ENCODE results near the gene PCGF1. TPM values are rescaled to one million over a fixed set of nuclear protein-coding genes. Genes with fewer than 3 reads are reported as not detected.
A peak's percentile ranks its signal among the peaks of the same experiment; 100 is the strongest.

PCGF1 gene
- total and polyA plus RNA-seq, 2 of the 13 experiments (the other 11 are each of a cell fraction or from before 2014, with no cell fraction given) = 20.4 to 22.6 TPM

DNA sequence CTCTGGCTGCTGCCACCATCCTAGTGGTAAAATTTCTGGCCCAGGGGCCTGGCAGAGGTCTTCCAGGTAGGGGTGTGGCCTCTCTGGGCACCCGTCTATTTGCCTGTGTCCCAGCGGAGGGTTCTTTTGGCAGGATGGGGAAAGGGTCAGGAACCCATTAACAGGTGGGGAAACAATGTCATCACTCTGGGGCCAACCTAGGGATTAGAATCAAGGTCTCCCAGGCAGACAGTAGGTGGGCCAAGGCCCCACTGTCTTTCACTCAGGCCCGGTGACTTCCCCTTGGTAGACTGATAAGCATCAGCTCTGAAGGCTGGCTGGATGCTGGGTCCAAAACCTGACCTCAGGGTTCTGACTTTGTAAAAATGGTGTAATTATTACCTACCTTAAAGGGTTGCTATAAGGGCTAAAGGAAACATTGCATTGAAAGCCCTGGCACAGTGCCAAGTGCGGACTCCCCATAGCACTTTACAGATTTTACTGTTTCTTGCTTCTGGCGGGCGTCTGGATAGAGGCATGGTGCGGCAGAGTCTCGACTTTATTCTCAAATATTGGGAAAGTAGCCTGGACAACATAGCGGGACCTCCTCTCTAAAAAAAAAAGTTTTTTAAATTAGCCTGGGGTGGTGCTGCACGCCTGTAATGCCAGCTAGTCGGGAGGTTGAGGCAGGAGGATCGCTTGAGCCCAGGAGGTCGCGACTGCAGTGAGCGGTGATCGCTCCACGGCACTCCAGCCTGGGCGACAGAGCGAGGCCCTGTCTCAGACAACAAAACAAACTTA lies 10.3 kb downstream of the PCGF1 start (continued):
- TF ChIP-seq ARID5B (CRISPR knock-in tag; IDR thresholded peaks at IDR 0.05) (peak; percentile 35; the same call in 1 of the 2 replicates), ZNF550 (CRISPR knock-in tag; IDR thresholded peaks at IDR 0.05; ENCODE audit: borderline replicate concordance) (no peak), ARNT (IDR thresholded peaks at IDR 0.05) (no peak), ZNF619 (CRISPR knock-in tag; IDR thresholded peaks at IDR 0.05) (no peak), GMEB1 (CRISPR knock-in tag; IDR thresholded peaks at IDR 0.05; ENCODE audit: borderline replicate concordance) (no peak), JUND (CRISPR knock-in tag; IDR thresholded peaks at IDR 0.05) (no peak), NR2F6 (IDR thresholded peaks at IDR 0.05) (peak; percentile 73), NR2F6 (CRISPR knock-in tag; IDR thresholded peaks at IDR 0.05) (no peak; the same call in 1 of the 2 replicates), MTERF4 (CRISPR knock-in tag; IDR thresholded peaks at IDR 0.05) (peak; percentile 54; the same call in 1 of the 2 replicates), CBX5 (CRISPR knock-in tag; IDR thresholded peaks at IDR 0.05; ENCODE audit: borderline replicate concordance) (no peak), ZNF292 (CRISPR knock-in tag; IDR thresholded peaks at IDR 0.05; ENCODE audit: borderline replicate concordance, low read depth) (no peak), ZNF207 (IDR thresholded peaks at IDR 0.05; ENCODE audit: borderline replicate concordance) (no peak), ZNF253 (CRISPR knock-in tag; IDR thresholded peaks at IDR 0.05; ENCODE audit: borderline replicate concordance) (0 out of 2 replicates have a peak, but pooled peaks have one; percentile 67), EED (CRISPR knock-in tag; IDR thresholded peaks at IDR 0.05) (no peak), ZNF121 (CRISPR knock-in tag; IDR thresholded peaks at IDR 0.05) (0 out of 2 replicates have a peak, but pooled peaks have one; percentile 6), ZNF766 (CRISPR knock-in tag; IDR thresholded peaks at IDR 0.05; ENCODE audit: borderline replicate concordance) (0 out of 2 replicates have a peak, but pooled peaks have one; percentile 37), ZNF30 (CRISPR knock-in tag; IDR thresholded peaks at IDR 0.05) (no peak), KLF6 (CRISPR knock-in tag; IDR thresholded peaks at IDR 0.05) (no peak), HIVEP1 (CRISPR knock-in tag; IDR thresholded peaks at IDR 0.05) (0 out of 2 replicates have a peak, but pooled peaks have one; percentile 50), U2AF1 (optimal IDR thresholded peaks at IDR 0.05; ENCODE audit: low read depth, low read length) (no peak), RXRB (CRISPR knock-in tag; IDR thresholded peaks at IDR 0.05; ENCODE audit: borderline replicate concordance) (no peak), AGO2 (optimal IDR thresholded peaks at IDR 0.05; ENCODE audit: low read depth, low read length) (no peak)
